ENCODE data around the gene WASF1. TPM values are rescaled to one million over a fixed set of nuclear protein-coding genes. Genes with fewer than 3 reads are reported as not detected.
"Not testable (repeated sequence)": the region's sequence is repeated elsewhere in the genome, so short reads cannot be mapped to it uniquely, and the experiment has no call there.

Gene WASF1
- total RNA-seq, 3 donors from 2014 or later (not counting 1 experiment from before 2014, with no cell fraction given) = 0.25 to 0.90 (median 0.45) TPM

GRCh38 chr6:110089323-110089722 is 90.1 kb downstream of the WASF1 start:
- Histone ChIP-seq H3K4me3 (ENCODE audit: low read length) (no peak overlapping the region), H3K4me1 (ENCODE audit: control insufficient read depth, insufficient read depth, low read length) (no peaks in the 10 kb centered on the region), H3K27me3 (ENCODE audit: control insufficient read depth, insufficient read depth, low read length) (no peaks in the 10 kb centered on the region), H3K9me3 (ENCODE audit: control insufficient read depth, insufficient read depth, low read length) (no peaks in the 10 kb centered on the region), H3K27ac (ENCODE audit: low read length) (no peak overlapping the region), H3K36me3 (ENCODE audit: control insufficient read depth, insufficient read depth, low read length) (no peaks in the 10 kb centered on the region)
- DNase-seq (no peak), ATAC-seq (no peak)
- Mint-ChIP-seq H3K36me3 (no peaks in the 10 kb centered on the region), H3K4me3 (no peak overlapping the region), H3K4me1 (no peaks in the 10 kb centered on the region), H3K27me3 (ENCODE audit: low read depth in 2 of 2) (peaks cover 0 to 2% of the 10 kb centered on the region in 2 donors), H3K27ac (no peak overlapping the region), H3K9me3 (no peaks in the 10 kb centered on the region)
- no peak for TF ChIP-seq CTCF (IDR thresholded peaks at IDR 0.05)
- intact Hi-C loops (cut with micrococcal nuclease) = no loop called here

GRCh38 chr6:110085285-110085684 is 94.2 kb downstream of the WASF1 start:
- Mint-ChIP-seq H3K4me1 (no peaks in the 10 kb centered on the region), H3K36me3 (no peaks in the 10 kb centered on the region), H3K27me3 (ENCODE audit: low read depth in 2 of 2) (peaks cover 5% of the 10 kb centered on the region in 2 donors), H3K9me3 (no peaks in the 10 kb centered on the region), H3K27ac (no peak overlapping the region), H3K4me3 (no peak overlapping the region)
- Histone ChIP-seq H3K4me3 (ENCODE audit: low read length) (no peak overlapping the region), H3K27ac (ENCODE audit: low read length) (no peak overlapping the region), H3K36me3 (ENCODE audit: control insufficient read depth, insufficient read depth, low read length) (no peaks in the 10 kb centered on the region), H3K9me3 (ENCODE audit: control insufficient read depth, insufficient read depth, low read length) (no peaks in the 10 kb centered on the region), H3K4me1 (ENCODE audit: control insufficient read depth, insufficient read depth, low read length) (no peaks in the 10 kb centered on the region), H3K27me3 (ENCODE audit: control insufficient read depth, insufficient read depth, low read length) (no peaks in the 10 kb centered on the region)
- intact Hi-C loops (cut with micrococcal nuclease) = no loop called here
- ATAC-seq (no peak), DNase-seq (no peak)
- TF ChIP-seq CTCF (IDR thresholded peaks at IDR 0.05) = no peak
- 94% methylated on average over 1 of the region's 2 CpGs for WGBS (ENCODE audit: insufficient coverage)

GRCh38 chr6:110083875-110084585 is 95.4 kb downstream of the WASF1 start:
- no peaks in the 10 kb centered on the region for H3K4me1 Mint-ChIP-seq
- H3K27ac ChIP-seq (ENCODE audit: low read length) = no peak overlapping the region
- H3K36me3 Mint-ChIP-seq = no peaks in the 10 kb centered on the region
- H3K36me3 ChIP-seq (ENCODE audit: control insufficient read depth, insufficient read depth, low read length) = no peaks in the 10 kb centered on the region
- H3K4me1 ChIP-seq (ENCODE audit: control insufficient read depth, insufficient read depth, low read length) = no peaks in the 10 kb centered on the region
- H3K27ac Mint-ChIP-seq = no peak overlapping the region
- H3K4me3 Mint-ChIP-seq = no peak overlapping the region
- WGBS (ENCODE audit: insufficient coverage) = no CpG with 5 or more reads among the region's 1 CpG
- no peaks in the 10 kb centered on the region for H3K27me3 ChIP-seq (ENCODE audit: control insufficient read depth, insufficient read depth, low read length)
- H3K4me3 ChIP-seq (ENCODE audit: low read length) = no peak overlapping the region
- ATAC-seq (no peak), DNase-seq (no peak)
- no peaks in the 10 kb centered on the region for H3K9me3 Mint-ChIP-seq
- intact Hi-C loops (cut with micrococcal nuclease) = no loop called here
- peaks cover 3 to 5% of the 10 kb centered on the region in 2 donors for H3K27me3 Mint-ChIP-seq (ENCODE audit: low read depth in 2 of 2)
- no peak for TF ChIP-seq CTCF (IDR thresholded peaks at IDR 0.05)
- no peaks in the 10 kb centered on the region for H3K9me3 ChIP-seq (ENCODE audit: control insufficient read depth, insufficient read depth, low read length)

GRCh38 chr6:110075406-110075805 is 104.1 kb downstream of the WASF1 start:
- H3K9me3 ChIP-seq (ENCODE audit: control insufficient read depth, insufficient read depth, low read length) = no peaks in the 10 kb centered on the region
- DNase-seq (no peak), ATAC-seq (no peak)
- H3K27ac Mint-ChIP-seq = no peak overlapping the region
- no peaks in the 10 kb centered on the region for H3K27me3 ChIP-seq (ENCODE audit: control insufficient read depth, insufficient read depth, low read length)
- no peaks in the 10 kb centered on the region for H3K4me1 Mint-ChIP-seq
- H3K36me3 Mint-ChIP-seq = no peaks in the 10 kb centered on the region
- no peak overlapping the region for H3K4me3 Mint-ChIP-seq
- 100% methylated on average over 1 of the region's 1 CpG for WGBS (ENCODE audit: insufficient coverage)
- no peak for TF ChIP-seq CTCF (IDR thresholded peaks at IDR 0.05)
- H3K4me3 ChIP-seq (ENCODE audit: low read length) = no peak overlapping the region
- no peaks in the 10 kb centered on the region for H3K36me3 ChIP-seq (ENCODE audit: control insufficient read depth, insufficient read depth, low read length)
- H3K27me3 Mint-ChIP-seq (ENCODE audit: low read depth in 2 of 2) = peaks cover 13 to 29% of the 10 kb centered on the region in 2 donors
- H3K27ac ChIP-seq (ENCODE audit: low read length) = no peak overlapping the region
- no peaks in the 10 kb centered on the region for H3K4me1 ChIP-seq (ENCODE audit: control insufficient read depth, insufficient read depth, low read length)
- intact Hi-C loops (cut with micrococcal nuclease) = no loop called here
- no peaks in the 10 kb centered on the region for H3K9me3 Mint-ChIP-seq

GRCh38 chr6:110073474-110073873 is 106.0 kb downstream of the WASF1 start:
- DNase-seq; H3K27ac ChIP-seq (ENCODE audit: low read length); intact Hi-C loops (cut with micrococcal nuclease); H3K36me3 ChIP-seq (ENCODE audit: control insufficient read depth, insufficient read depth, low read length); H3K4me3 Mint-ChIP-seq; H3K9me3 Mint-ChIP-seq; H3K27me3 ChIP-seq (ENCODE audit: control insufficient read depth, insufficient read depth, low read length); H3K4me3 ChIP-seq (ENCODE audit: low read length); H3K4me1 ChIP-seq (ENCODE audit: control insufficient read depth, insufficient read depth, low read length); H3K4me1 Mint-ChIP-seq; ATAC-seq; H3K9me3 ChIP-seq (ENCODE audit: control insufficient read depth, insufficient read depth, low read length); H3K36me3 Mint-ChIP-seq; H3K27ac Mint-ChIP-seq: not testable (repeated sequence)
- H3K27me3 Mint-ChIP-seq (ENCODE audit: low read depth in 2 of 2) = peaks cover 25 to 47% of the 10 kb centered on the region in 2 donors
